Panc1 (cell line): ENCODE results near the gene KIF25.

Experiments
- POLR2AphosphoS5 ChIP-seq: IDR thresholded peaks from 2 replicates; pipeline ENCODE4 v1.6.1; 2012; ENCODE audit warnings: mild to moderate bottlenecking, low read depth, low read length, moderate library complexity
- SIN3A ChIP-seq: IDR thresholded peaks from 2 replicates; pipeline ENCODE4 v1.6.1; 2012; ENCODE audit warnings: low read depth, mild to moderate bottlenecking, low read length, moderate library complexity, borderline replicate concordance; ENCODE audit not compliant: insufficient read depth
- TCF7L2 ChIP-seq: IDR thresholded peaks from 2 replicates; pipeline ENCODE4 v1.6.1; 2011; ENCODE audit warnings: mild to moderate bottlenecking, low read depth, low read length, inconsistent platforms
- TF ChIP-seq, protein P1 (sequence below): fragments of 450-650 bp; IDR thresholded peaks from 2 replicates; pipeline ENCODE4 v1.5.1; 2017; ENCODE audit warnings: mild to moderate bottlenecking
- TF ChIP-seq, protein P2 (sequence below), 2 experiments: IDR thresholded peaks; 2 replicates each; pipeline ENCODE4 v1.6.1; 2011 to 2012; ENCODE audit warnings: low read depth in 2 of 2, control low read depth in 1 of 2, low read length in 1 of 2, mild to moderate bottlenecking in 1 of 2, moderate library complexity in 1 of 2; ENCODE audit not compliant: insufficient read depth in 1 of 2

DNA sequence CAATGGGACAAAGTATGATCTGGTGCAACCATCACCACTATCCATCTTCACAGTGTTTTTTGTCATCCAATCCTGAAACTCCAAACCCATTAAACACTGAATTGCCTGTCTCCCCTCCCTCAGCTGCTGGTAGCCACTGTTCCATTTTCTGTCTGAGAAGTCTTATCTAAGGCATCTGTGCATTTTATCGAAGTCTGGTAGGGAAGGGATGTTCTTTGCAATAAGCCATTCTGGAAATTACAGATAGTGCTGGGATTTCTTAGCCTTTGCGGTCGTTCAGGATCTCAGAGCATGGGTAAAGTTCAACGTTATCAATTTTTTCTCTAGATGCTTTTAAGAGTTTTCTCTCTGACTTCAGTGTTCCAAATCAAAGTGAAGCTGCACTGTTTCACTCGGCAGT is 24.1 kb downstream of the KIF25 start:
- no peak for TF ChIP-seq POLR2AphosphoS5
- TF ChIP-seq, protein P1, sequence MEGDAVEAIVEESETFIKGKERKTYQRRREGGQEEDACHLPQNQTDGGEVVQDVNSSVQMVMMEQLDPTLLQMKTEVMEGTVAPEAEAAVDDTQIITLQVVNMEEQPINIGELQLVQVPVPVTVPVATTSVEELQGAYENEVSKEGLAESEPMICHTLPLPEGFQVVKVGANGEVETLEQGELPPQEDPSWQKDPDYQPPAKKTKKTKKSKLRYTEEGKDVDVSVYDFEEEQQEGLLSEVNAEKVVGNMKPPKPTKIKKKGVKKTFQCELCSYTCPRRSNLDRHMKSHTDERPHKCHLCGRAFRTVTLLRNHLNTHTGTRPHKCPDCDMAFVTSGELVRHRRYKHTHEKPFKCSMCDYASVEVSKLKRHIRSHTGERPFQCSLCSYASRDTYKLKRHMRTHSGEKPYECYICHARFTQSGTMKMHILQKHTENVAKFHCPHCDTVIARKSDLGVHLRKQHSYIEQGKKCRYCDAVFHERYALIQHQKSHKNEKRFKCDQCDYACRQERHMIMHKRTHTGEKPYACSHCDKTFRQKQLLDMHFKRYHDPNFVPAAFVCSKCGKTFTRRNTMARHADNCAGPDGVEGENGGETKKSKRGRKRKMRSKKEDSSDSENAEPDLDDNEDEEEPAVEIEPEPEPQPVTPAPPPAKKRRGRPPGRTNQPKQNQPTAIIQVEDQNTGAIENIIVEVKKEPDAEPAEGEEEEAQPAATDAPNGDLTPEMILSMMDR = no peak
- TF ChIP-seq, protein P2, sequence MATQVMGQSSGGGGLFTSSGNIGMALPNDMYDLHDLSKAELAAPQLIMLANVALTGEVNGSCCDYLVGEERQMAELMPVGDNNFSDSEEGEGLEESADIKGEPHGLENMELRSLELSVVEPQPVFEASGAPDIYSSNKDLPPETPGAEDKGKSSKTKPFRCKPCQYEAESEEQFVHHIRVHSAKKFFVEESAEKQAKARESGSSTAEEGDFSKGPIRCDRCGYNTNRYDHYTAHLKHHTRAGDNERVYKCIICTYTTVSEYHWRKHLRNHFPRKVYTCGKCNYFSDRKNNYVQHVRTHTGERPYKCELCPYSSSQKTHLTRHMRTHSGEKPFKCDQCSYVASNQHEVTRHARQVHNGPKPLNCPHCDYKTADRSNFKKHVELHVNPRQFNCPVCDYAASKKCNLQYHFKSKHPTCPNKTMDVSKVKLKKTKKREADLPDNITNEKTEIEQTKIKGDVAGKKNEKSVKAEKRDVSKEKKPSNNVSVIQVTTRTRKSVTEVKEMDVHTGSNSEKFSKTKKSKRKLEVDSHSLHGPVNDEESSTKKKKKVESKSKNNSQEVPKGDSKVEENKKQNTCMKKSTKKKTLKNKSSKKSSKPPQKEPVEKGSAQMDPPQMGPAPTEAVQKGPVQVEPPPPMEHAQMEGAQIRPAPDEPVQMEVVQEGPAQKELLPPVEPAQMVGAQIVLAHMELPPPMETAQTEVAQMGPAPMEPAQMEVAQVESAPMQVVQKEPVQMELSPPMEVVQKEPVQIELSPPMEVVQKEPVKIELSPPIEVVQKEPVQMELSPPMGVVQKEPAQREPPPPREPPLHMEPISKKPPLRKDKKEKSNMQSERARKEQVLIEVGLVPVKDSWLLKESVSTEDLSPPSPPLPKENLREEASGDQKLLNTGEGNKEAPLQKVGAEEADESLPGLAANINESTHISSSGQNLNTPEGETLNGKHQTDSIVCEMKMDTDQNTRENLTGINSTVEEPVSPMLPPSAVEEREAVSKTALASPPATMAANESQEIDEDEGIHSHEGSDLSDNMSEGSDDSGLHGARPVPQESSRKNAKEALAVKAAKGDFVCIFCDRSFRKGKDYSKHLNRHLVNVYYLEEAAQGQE (IDR thresholded peaks at IDR 0.05; ENCODE audit: insufficient read depth in 1 of 2, low read depth in 2 of 2, low read length in 1 of 2) = no peak
- TF ChIP-seq SIN3A = no peak
- no peak for TF ChIP-seq TCF7L2
